ENCODE measurements around the gene RMND5B. TPM values are rescaled to one million over a fixed set of nuclear protein-coding genes. Genes with fewer than 3 reads are reported as not detected.

Gene RMND5B
- total RNA-seq, 1 experiment from 2014 or later = 30.3 TPM

DNA sequence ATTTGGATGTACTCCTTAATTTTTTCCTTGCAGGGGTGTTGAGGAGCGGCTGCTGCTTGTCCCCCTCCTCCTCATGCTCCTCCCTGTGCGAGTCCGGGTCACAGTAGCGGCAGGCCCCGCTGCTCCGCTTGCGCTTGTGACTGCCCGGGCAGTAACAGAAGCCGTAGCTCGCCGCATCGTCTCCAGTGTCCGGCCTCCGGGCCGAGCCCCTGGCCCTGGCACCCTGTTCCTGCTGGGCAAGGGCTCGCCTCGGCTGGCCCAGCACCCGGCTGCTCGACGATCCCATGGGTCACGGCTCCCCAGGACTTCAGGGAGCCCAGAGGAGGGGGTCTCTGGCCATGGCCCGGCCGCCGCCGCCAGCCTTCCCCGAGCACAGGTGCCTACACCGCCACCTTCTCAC, 56.2 kb downstream of the RMND5B start, which contains the start of gene GMCL2:
GMCL2 (minus strand) TSS at position 358 of the 400 bp plus-strand sequence; CDS start at position 286, 72 bp downstream.
- intact Hi-C loops (cut with micrococcal nuclease; ENCODE audit: unreplicated experiment) = no loop called here
- Histone ChIP-seq H3K4me1 (replicated peaks; ENCODE audit: insufficient read depth) (peaks cover 25% of the 10 kb centered on the region), H3K27me3 (ENCODE audit: insufficient read depth, low read depth) (no peaks in the 10 kb centered on the region), H3F3A (ENCODE audit: insufficient read depth, low read depth) (peaks cover 14% of the 10 kb centered on the region; the same call in 1 of the 2 replicates), H2AFZ (peak within 1 kb of the TSS; percentile 40), H4K20me1 (ENCODE audit: insufficient read depth) (no peaks in the 10 kb centered on the region), H3K27ac (no peak within 1 kb of the TSS), H3K4me3 (no peak within 1 kb of the TSS), H3K36me3 (ENCODE audit: low read depth) (no peaks in the 10 kb centered on the region), H3K79me2 (ENCODE audit: low read depth) (no peaks in the 10 kb centered on the region), H3K9me3 (ENCODE audit: insufficient read depth, low read depth) (no peaks in the 10 kb centered on the region), H3K4me2 (peak within 1 kb of the TSS; percentile 48; the same call in 1 of the 2 replicates), H3K9me2 (ENCODE audit: insufficient read depth) (no peaks in the 10 kb centered on the region)
- POLR2A ChIA-PET (ENCODE audit: unreplicated experiment) = no interaction called here
- DNase-seq = no peak
- TF ChIP-seq, protein P1, sequence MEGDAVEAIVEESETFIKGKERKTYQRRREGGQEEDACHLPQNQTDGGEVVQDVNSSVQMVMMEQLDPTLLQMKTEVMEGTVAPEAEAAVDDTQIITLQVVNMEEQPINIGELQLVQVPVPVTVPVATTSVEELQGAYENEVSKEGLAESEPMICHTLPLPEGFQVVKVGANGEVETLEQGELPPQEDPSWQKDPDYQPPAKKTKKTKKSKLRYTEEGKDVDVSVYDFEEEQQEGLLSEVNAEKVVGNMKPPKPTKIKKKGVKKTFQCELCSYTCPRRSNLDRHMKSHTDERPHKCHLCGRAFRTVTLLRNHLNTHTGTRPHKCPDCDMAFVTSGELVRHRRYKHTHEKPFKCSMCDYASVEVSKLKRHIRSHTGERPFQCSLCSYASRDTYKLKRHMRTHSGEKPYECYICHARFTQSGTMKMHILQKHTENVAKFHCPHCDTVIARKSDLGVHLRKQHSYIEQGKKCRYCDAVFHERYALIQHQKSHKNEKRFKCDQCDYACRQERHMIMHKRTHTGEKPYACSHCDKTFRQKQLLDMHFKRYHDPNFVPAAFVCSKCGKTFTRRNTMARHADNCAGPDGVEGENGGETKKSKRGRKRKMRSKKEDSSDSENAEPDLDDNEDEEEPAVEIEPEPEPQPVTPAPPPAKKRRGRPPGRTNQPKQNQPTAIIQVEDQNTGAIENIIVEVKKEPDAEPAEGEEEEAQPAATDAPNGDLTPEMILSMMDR (conservative IDR thresholded peaks at IDR 0.05) = no peak
- TF ChIP-seq EZH2 (IDR thresholded peaks at IDR 0.05; ENCODE audit: low read depth) = no peak
- no TSS peak for BruUV-seq (replicated peaks)
- CTCF ChIA-PET = no interaction called here

DNA sequence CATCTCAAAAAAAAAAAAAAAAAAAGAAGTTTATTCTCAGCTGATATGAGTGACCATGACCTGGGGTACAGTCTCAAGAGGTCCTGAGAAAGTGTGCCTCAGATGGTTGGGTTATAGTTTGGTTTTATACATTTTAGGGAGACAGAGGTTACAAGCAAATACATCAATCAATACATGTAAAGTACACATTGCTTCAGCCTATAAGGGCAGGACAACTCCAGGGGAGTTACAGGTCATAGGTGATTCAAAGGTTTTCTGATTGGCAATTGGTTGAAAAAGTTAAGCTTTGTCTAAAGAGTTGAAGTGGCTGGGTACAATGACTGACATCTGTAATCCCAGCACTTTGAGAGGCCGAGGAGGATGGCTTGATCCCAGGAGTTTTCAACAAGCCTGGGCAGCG, 58.6 kb downstream of the RMND5B start:
- Histone ChIP-seq H3F3A (ENCODE audit: insufficient read depth, low read depth) (peaks cover 15% of the 10 kb centered on the region; the same call in 1 of the 2 replicates), H3K27ac (no peak overlapping the region), H3K4me1 (replicated peaks; ENCODE audit: insufficient read depth) (peaks cover 20% of the 10 kb centered on the region), H3K4me2 (no peak overlapping the region), H3K79me2 (ENCODE audit: low read depth) (no peaks in the 10 kb centered on the region), H2AFZ (no peak overlapping the region), H4K20me1 (ENCODE audit: insufficient read depth) (no peaks in the 10 kb centered on the region), H3K9me3 (ENCODE audit: insufficient read depth, low read depth) (no peaks in the 10 kb centered on the region), H3K9me2 (ENCODE audit: insufficient read depth) (no peaks in the 10 kb centered on the region), H3K36me3 (ENCODE audit: low read depth) (no peaks in the 10 kb centered on the region), H3K27me3 (ENCODE audit: insufficient read depth, low read depth) (peaks cover 10% of the 10 kb centered on the region), H3K4me3 (no peak overlapping the region)
- intact Hi-C loops (cut with micrococcal nuclease; ENCODE audit: unreplicated experiment) = no loop called here
- TF ChIP-seq, protein P1 (conservative IDR thresholded peaks at IDR 0.05) = no peak
- no peak for TF ChIP-seq EZH2 (IDR thresholded peaks at IDR 0.05; ENCODE audit: low read depth)
- no TSS peak for BruUV-seq (replicated peaks)
- CTCF ChIA-PET = interaction anchor here (0.6 kb wide), 1 partner anchor 125 kb away, joined by 12 read pairs; no protein-coding TSS in a partner anchor
- POLR2A ChIA-PET (ENCODE audit: unreplicated experiment) = no interaction called here
- DNase-seq = no peak

DNA sequence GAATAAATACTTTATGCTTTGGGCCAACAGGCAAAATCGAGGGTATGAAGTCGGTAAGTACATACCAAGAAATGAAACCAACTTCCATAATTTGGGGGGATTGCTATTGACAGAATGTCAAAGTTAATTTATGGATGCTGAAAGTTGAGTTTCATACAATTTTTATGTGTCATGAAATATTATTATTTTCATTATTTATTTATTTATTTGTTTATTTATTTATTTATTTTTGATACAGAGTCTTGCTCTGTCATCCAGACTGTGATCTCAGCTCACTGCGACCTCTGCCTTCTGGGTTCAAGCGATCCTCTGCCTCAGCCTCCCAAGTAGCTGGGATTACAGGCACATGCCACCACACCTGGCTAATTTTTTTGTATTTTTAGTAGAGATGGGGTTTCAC, 60.8 kb downstream of the RMND5B start:
- H3K79me2 ChIP-seq (ENCODE audit: low read depth) = no peaks in the 10 kb centered on the region
- ChIA-PET CTCF (interaction anchor here (0.6 kb wide), 1 partner anchor 33 kb away, joined by 3 read pairs; no protein-coding TSS in a partner anchor), POLR2A (ENCODE audit: unreplicated experiment) (no interaction called here)
- peaks cover 17% of the 10 kb centered on the region for H3K27me3 ChIP-seq (ENCODE audit: insufficient read depth, low read depth)
- H3K27ac ChIP-seq = no peak overlapping the region
- no peak overlapping the region for H3K4me2 ChIP-seq
- no peak overlapping the region for H3K4me3 ChIP-seq
- no peak overlapping the region for H2AFZ ChIP-seq
- no TSS peak for BruUV-seq (replicated peaks)
- H3K36me3 ChIP-seq (ENCODE audit: low read depth) = no peaks in the 10 kb centered on the region
- H4K20me1 ChIP-seq (ENCODE audit: insufficient read depth) = no peaks in the 10 kb centered on the region
- H3K9me3 ChIP-seq (ENCODE audit: insufficient read depth, low read depth) = no peaks in the 10 kb centered on the region
- peaks cover 11% of the 10 kb centered on the region; the same call in 1 of the 2 replicates for H3F3A ChIP-seq (ENCODE audit: insufficient read depth, low read depth)
- TF ChIP-seq, protein P1 (conservative IDR thresholded peaks at IDR 0.05) = no peak
- no peak for TF ChIP-seq EZH2 (IDR thresholded peaks at IDR 0.05; ENCODE audit: low read depth)
- no peaks in the 10 kb centered on the region for H3K9me2 ChIP-seq (ENCODE audit: insufficient read depth)
- no peak for DNase-seq
- intact Hi-C loops (cut with micrococcal nuclease; ENCODE audit: unreplicated experiment) = no loop called here
- peaks cover 10% of the 10 kb centered on the region for H3K4me1 ChIP-seq (replicated peaks; ENCODE audit: insufficient read depth)

All from PC-9 (cell line).